ENCODE results near the gene DAAM1.

DAAM1 gene

GRCh38 chr14:59261334-59261733, 72.9 kb downstream of the DAAM1 start:
- no peak for DNase-seq

GRCh38 chr14:59262717-59263454, 74.4 kb downstream of the DAAM1 start:
- peak; percentile 20 for DNase-seq

GRCh38 chr14:59265808-59266207, 77.3 kb downstream of the DAAM1 start:
- DNase-seq: no peak

GRCh38 chr14:59267046-59267445, 78.6 kb downstream of the DAAM1 start:
- no peak for DNase-seq

- DNase-seq: no peak
These were observed 79.5 kb downstream of the DAAM1 start for GRCh38 chr14:59268011-59268410.

GRCh38 chr14:59268858-59269257, 80.4 kb downstream of the DAAM1 start:
- DNase-seq: no peak

- no peak for DNase-seq
These were observed 81.0 kb downstream of the DAAM1 start for GRCh38 chr14:59269466-59269865.

- no peak for DNase-seq
These were observed 82.8 kb downstream of the DAAM1 start for GRCh38 chr14:59271256-59271655.

GRCh38 chr14:59271734-59272133, 83.3 kb downstream of the DAAM1 start:
- DNase-seq: no peak

GRCh38 chr14:59272633-59273032, 84.2 kb downstream of the DAAM1 start:
- no peak for DNase-seq

- DNase-seq: no peak
These were observed 85.3 kb downstream of the DAAM1 start for GRCh38 chr14:59273737-59274136.

GRCh38 chr14:59274991-59275391, 86.5 kb downstream of the DAAM1 start:
- peak; percentile 12 for DNase-seq

- DNase-seq: peak; percentile 69
These were observed 87.2 kb downstream of the DAAM1 start for GRCh38 chr14:59275668-59276067.

- no peak for DNase-seq
These were observed 87.8 kb downstream of the DAAM1 start for GRCh38 chr14:59276235-59276634.

- DNase-seq: no peak
These were observed 89.2 kb downstream of the DAAM1 start for GRCh38 chr14:59277659-59278058.

- no peak for DNase-seq
These were observed 89.6 kb downstream of the DAAM1 start for GRCh38 chr14:59278111-59278510.

- no peak for DNase-seq
These were observed 92.5 kb downstream of the DAAM1 start for GRCh38 chr14:59280961-59281360.

GRCh38 chr14:59281609-59282377, 93.3 kb downstream of the DAAM1 start:
- DNase-seq: no peak

GRCh38 chr14:59282378-59282765, 93.9 kb downstream of the DAAM1 start:
- DNase-seq: no peak

- DNase-seq: no peak
These were observed 94.9 kb downstream of the DAAM1 start for GRCh38 chr14:59283361-59283760.

- no peak for DNase-seq
These were observed 95.6 kb downstream of the DAAM1 start for GRCh38 chr14:59284059-59284458.

GRCh38 chr14:59292028-59292427, 103.6 kb downstream of the DAAM1 start:
- no peak for DNase-seq

- no peak for DNase-seq
These were observed 104.6 kb downstream of the DAAM1 start for GRCh38 chr14:59292921-59293534.

Measured in hematopoietic multipotent progenitor cell treated with erythropoietin and hydrocortisone succinate and interleukin-3 and kit ligand, for 4 days (in vitro differentiated cells).